ENCODE data around the gene SIPA1.
"Not testable (repeated sequence)": the region's sequence is repeated elsewhere in the genome, so short reads cannot be mapped to it uniquely, and the experiment has no call there.

The SIPA1 gene

DNA sequence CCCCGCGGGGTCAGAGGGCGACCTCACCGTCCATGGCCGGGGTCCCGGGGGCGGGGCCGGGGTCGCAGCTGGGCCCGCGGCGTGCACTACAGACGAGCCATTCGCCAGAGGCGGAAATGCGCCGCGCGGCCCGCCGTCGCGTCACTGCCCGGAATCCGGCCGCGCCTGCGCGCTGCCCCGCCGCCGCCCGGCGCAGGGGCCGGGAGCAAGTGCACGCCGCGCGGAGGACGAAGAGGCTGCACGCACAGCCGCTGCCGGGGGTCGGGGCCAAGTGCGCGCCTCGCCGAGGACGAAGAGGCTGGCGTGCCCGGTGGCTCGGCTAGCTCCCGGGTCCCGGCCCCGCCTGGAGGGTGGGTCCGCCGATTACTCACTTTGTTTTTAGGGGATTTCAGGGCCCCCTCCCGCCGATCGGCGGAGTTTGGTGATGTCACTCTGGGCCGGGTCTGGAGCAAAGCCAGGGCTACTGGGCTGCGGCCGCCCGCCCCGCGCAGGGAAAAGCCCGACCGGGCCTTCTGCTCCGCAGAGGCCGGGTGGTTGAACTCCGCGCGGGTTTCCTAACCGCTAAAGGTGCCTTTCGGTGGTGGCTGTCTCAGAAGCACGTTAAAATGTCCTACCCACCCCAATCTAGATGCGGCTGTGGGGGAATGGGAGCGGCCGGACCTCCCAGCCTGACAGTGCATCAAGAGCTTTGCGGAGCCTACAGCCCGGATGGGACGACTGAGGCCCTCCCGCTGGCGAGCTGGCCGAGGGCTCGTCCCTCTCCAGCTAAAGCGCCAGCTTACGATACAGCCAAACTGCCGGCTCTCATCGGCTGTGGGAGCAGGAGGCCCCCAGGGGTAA lies 25.1 kb downstream of the SIPA1 start, which contains the start of gene RELA:
Gene RELA (minus strand): TSS at position 118 of the 840 bp plus-strand sequence. CDS start 84 bp downstream, at position 34.
- DNase-seq: peak; percentile 93

DNA sequence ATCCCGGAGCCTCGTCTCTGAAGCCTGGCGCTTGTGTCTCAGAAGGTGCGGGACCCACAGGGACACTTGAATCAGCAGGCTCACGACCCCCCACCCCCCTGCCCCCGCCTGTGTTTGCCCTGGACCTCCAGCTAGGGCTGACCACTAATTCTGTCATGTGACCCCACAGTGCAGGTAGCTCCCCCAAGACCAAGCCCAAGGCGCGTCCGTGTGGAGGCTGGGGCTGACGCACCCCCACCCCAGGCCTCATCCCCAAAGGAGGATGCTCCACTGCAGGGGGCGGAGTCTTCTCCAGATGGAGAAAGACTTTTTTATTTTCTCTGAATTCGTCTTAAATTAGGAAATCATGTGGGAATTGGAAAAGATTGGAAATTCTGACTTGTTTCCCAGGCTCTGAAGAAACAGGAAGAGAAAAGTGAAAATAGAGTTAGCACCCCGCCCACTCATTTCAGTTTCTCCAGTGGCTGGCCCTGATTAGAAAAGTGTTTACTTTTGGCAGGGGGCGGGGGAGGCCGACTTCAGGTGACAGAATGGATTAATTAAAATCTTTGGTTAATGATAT lies 25.8 kb downstream of the SIPA1 start:
- DNase-seq: peak; percentile 55

DNA sequence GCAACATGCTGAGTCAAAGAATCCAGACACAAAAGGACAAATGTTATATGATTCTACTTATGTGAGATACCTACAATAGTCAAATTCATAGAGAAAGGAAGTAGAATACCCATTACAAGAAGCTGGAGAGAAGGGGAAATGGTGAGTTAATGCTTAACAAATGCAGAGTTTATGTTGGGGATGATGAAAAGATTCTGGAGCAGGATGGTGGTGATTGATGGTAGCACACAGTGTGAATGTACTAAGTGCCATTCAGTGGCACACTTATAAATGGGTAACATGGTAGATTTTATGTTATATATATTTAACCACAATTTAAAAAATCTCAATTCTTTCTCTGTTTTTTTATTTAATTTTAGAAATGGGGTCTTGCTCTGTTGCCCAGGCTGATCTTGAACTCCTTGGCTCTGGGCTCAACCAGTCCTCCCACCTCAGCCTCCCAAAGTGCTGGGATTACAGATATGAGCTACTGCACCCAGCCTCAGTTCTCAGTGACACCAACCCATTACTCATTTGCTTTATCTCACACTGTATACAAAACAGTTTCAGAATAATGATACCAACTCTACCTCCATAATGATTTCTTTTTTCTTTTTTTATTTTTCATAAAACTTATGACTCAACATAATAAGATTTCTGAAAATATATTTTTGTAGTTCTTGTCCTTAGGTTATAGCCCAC lies 34.4 kb downstream of the SIPA1 start:
- no peak for DNase-seq

DNA sequence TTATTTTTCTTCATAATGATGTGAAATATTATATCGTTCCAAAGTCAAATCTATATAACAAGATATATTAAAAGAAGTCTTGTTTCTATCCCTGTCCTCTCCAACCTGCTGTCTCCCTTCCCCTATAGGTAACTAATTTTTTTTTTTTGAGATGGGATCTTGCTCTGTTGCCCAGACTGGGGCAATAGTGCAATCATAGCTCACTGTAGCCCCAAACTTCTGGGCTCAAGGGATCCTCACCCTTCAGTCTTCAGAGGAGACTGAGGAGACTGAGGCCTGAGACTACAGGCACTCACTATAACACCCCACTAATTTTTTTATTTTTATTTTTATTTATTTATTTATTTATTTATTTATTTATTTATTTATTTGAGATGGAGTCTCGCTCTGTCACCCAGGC lies 35.1 kb downstream of the SIPA1 start:
- no peak for DNase-seq

DNA sequence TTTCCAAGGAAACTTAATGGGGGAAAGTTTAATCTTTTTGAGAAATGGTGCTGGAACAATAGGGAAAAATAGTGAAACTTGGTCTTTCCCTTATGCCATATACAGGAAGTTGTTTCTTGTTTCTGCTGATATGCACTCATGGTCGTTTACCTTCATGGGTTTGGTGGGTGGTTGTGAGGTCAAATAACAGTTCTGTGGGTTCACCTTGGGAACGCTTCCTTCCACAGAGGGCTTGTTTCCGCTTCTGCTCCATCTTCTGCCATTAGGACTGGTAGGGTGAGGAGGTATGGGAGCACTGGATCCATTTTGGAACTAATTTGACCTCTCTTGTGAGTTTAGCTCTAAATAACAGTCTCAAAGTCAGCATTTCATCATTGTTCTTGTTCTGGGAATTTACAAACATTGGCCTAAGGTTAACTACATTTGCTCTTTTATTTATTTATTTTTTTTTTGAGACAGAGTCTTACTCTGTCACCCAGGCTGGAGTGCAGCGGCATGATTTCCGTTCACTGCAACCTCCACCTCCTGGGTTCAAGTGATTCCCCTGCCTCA lies 42.4 kb downstream of the SIPA1 start:
- no peak for DNase-seq

DNA sequence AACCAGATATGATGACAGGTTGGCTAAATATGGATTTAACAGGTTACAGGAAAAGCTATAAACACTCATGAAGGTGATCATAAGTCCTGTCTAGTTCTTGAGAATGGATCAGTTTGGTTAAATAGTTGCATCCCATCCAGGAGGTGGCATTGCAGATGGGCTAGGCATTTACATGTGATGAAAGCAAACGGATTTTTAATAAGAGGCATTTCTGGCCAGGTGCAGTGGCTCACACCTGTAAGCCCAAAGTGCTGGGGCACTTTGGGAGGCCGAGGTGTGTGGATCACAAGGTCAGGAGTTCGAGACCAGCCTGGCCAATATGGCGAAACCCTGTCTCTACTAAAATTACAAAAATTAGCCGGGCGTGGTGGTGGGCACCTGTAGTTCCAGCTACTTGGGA lies 45.6 kb downstream of the SIPA1 start:
- DNase-seq: not testable (repeated sequence)

DNA sequence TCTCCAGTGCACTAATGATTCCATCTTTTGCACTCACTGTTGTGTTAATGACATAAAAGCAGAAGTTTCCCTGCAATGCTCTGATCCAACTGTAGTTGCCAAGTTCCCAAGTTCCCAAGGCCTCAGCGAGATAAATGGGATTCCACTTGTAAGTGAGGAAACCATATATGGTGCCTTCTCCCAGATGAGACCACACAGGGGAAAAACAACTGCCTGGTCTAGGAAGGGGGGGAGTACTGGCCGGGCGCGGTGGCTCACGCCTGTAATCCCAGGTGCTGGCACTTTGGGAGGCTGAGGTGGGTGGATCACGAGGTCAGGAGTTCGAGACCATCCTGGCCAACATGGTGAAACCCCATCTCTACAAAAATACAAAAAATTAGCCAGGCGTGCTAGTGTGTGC lies 48.1 kb downstream of the SIPA1 start:
- no peak for DNase-seq

DNA sequence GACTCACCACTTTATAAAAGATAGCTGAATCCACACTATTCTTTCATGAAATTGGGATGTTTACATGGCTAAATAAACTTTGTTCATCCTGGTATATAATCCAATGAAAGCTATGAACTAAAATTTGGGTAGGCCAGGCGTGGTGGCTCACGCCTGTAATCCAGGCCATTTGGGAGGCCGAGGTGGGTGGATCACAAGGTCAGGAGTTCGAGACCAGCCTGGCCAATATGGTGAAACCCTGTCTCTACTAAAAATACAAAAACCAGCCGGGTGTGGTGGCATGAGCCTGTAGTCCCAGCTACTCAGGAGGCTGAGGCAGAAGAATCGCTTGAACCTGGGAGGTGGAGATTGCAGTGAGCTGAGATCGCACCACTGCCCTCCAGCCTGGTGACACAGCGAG lies 53.9 kb downstream of the SIPA1 start:
- not testable (repeated sequence) for DNase-seq

DNA sequence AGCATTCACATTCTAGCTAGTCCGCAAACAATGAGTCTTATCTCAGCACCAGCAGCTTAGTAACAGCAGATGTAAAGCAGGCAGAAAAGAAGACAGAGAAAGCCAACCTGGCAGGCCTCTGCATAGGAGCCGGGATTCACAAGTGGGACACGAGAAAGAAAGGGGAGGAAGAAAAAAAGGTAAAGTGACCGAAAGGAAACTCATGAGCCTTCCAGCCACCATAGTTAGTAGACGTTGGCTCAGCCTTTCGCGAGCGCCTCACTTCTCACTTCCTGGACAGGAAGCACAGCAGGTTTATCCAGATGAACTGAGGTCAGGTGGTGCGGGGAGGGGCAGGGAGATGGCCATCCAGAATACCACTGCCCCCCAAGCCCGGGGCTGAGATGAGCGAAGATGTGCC lies 54.5 kb downstream of the SIPA1 start:
- DNase-seq: no peak

DNA sequence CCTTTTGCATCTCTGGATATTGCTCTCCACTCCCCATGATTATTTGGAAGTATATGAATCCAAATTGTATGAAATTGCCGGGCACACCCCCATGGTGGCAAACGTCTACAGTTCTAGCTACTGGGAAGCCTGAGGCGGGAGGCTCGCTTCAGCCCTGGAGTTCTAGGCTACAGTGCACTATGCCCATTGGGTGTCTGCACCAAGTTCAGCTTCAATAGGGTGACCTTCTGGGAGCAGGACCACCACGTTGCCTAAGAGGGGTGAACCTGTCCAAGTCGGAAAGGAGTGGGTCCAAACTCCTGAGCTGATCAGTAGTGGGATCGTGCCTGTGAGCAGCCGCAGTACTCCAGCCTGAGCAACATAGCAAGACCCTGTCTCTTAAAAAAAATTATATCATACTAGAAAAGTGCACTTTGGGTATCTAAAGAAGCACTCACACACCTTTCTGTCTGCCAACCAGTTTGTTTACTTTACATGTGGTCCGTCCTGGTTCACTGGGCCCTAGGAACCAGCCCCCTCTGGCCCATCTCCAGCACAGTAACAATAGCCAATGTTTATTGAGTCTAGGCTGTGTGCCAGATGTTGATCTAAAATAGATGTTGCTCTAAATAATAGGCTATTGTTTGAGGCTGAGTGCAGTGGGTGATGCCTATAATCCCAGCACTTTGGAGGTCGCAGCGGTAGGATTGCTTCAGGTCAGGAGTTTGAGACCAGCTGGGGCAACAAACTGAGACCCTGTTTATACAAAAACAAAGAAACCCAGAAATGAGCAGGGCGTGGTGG lies 57.7 kb downstream of the SIPA1 start:
- no peak for DNase-seq

DNA sequence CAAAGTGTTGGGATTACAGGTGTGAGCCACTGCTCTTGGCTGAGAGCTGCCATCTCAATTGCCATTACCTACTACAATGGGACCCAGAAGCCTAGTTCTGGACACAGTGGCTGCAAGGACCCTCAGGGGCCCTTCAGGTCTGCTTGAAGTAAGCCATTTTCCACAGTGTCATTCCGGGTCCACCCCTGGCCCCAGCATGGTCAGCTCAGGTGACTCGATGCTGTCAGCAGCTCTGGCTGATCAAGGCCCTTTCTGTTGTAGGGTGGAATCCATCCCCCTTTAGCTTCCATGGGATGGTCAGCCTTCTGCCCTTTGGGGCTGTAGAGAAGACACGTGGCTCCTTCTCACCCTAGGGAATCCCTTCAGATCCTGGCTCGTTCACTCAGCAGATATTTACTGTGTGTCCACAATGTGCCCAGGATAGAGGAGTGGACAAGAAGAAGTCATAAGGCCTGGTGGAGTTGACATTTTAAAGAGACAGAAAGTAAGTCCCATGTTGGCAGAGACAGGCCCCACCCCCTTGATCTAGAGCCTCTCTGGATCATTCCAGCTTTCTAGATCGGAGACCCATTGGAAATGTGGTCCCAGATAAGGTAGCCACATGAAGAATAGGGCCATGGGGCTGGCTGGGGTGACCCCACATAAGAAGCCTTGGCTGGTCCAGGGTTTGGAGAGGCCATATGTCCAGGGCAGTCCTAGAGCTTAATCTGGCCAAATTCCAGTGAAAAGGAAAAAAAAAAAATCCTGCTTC lies 59.1 kb downstream of the SIPA1 start:
- no peak for DNase-seq

DNA sequence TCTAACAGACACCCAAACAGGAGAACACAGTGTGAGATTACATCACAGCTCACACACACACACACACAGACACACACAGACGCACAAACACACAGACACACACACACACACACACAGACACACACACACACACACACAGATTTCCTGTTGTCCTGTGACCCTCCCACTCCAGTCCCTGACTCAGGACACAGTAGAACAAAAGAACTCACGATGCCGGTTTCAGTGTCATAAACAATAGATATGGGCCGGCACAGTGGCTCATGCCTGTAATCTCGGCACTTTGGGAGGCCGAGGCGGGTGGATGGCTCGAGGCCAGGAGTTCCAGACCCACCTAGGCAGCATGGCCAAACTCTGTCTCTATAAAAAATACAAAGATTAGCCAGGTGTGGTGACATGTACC lies 60.3 kb downstream of the SIPA1 start:
- no peak for DNase-seq

DNA sequence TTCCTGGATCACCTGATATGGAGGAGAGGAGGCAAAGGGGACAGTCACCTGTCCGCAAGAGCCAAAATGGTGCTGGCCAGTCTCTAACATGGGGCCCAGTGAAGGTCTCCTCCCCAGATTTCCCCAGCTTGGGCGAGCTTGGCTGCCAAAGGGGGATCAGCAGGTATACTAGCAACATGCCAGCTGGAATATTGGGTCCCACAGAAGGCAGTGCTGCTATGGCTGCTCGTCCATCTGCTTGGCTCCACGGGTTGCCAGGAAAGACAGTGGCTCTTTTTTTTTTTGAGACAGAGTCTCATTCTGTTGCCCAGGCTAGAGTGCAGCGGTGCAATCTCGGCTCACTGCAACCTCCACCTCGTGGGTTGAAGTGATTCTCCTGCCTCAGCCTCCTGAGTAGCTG lies 61.4 kb downstream of the SIPA1 start:
- DNase-seq: no peak

DNA sequence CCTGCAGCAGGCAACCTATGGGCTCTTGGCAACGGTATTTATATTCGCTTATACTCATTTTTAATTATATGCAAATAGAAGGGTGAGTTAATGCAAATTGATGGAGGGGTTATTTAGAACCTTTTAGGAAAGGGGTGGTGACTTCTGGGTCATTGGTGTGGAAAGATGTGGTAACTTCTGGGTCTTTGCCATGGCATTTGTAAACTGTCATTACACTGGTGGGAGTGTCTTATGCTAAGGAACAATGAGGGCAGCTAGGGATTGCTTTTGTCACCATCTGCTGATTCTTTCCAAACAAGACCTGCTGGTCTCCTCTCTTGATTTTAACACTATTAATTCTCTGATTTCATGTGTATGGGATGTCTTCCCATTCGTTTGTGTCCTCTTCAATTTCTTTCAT lies 62.5 kb downstream of the SIPA1 start:
- no peak for DNase-seq

Data from activated naive CD4-positive, alpha-beta T cell treated with anti-CD3 and anti-CD28 coated beads, Interleukin-2, amount 50 U/mL, for 16 hours (primary cell).